GM18868 (cell line): ENCODE data around the gene LRRTM2.

Experiments
- ATAC-seq: cut with Tn5 transposase; IDR thresholded peaks from one replicate; pipeline ENCODE4 v1.9.1; 2021; ENCODE audit warnings: mild to moderate bottlenecking, moderate library complexity; ENCODE audit not compliant: unreplicated experiment

Gene LRRTM2

DNA sequence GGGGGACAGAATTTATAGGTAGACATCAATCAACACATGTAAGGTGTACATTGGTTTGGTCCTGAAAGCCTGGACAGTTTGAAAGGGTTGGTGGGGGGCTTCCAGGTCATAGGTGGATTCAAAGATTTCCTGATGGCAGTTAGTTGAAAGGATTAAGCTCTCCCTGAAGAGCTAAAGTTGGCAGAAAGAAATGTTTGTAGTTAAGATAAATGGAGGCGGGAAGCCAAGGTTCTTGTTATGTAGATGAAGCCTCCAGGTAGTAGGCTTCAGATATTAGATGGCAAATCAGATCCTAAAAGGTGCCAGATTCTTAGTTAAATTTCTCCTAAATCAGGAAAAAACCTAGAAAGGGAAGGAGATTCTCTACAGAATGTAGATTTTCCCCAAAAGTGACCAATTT lies 9.0 kb upstream of the LRRTM2 start:
- no peak for ATAC-seq

DNA sequence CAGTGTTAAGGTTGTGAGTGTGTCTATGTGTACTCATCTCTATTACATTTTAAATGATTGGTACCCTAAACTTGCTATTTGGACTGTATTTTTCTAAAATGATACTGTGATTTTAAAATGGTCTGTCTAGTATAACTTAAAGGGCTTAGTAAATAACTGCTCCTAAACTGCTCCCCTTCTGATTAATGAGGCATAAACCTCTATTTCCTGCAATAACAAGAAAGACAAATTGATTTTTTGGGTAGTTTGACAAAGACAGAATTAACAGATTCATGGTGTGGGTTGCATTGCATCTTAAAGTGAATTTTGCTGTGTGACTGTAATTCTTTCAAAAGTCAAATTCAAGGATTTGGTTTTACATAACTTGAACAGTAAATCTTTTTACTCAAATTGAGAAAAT lies 8.1 kb upstream of the LRRTM2 start:
- ATAC-seq, result no peak

DNA sequence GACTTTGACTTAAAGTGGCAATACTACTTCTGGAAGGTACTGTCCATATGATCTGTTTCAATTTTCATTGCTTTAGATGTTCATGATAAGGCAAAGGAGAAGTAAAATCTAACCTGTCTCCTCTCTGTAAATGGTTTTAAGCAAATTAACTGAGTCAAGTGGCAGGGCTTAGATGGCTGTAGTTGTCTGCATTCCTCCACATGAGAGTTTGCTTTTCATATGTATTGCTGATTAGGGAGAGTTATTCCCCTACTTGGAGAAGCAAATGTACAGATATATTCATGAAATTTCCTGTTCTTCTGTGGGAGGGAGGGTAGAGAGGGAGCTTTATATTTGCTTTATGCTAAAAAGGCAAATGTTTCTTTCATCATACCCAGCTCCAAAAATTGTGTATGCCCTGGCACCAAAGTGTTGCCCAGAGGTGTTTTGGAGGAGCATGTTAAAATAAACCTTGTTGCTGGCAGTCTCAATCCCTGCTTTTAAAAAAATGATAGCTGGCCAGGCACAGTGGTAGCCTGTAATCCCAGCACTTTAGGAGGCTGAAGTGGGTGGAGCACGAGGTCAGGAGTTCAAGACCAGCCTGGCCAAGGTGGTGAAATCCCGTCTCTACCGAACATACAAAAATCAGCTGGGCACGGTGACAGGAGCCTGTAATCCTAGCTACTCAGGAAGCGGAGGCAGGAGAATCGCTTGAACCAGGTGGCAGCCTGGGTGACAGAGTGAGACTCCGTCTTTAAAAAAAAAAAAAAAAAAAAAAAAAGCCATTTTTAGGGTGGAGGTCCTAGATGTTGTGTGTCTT lies 3.5 kb upstream of the LRRTM2 start:
- no peak for ATAC-seq

DNA sequence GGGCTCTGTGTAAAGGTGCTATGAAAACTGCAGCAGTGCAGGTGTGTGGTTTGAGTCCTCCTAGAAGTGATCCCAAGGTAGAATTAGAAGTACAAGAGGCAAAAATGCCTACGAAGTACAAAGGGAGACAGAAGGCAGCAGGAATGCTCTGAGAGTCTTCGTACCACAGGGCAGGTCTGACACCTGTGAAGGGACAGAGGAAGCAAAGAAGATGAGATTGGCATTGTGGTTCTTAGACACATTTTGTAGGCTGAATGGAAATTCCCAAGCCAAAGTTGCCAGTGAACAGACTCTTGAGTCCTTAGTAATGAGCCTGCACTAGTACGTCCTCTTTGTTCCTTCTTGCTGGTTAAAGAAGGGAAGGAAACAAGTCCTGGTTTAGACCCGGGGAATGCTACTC lies 1.7 kb upstream of the LRRTM2 start:
- ATAC-seq, result no peak

DNA sequence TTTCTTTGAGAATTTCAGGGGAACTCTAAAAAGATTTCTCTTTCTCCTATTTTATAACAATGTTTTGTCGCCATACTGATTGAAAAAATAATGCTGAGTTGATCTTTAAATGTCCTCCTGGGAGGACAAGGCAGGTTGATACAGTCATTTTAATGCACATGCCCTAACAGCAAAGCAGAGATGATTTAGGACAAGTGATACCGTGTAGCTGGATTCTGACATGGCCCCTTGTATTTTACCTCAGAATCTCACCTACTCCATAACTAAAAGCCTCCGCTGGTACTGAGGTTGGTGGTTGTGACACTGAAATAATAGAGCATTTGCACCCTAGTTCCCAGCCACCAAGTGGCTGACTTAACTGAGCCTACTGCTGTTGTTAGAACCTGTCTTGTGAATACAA lies 811 bp upstream of the LRRTM2 start:
- ATAC-seq, result no peak

DNA sequence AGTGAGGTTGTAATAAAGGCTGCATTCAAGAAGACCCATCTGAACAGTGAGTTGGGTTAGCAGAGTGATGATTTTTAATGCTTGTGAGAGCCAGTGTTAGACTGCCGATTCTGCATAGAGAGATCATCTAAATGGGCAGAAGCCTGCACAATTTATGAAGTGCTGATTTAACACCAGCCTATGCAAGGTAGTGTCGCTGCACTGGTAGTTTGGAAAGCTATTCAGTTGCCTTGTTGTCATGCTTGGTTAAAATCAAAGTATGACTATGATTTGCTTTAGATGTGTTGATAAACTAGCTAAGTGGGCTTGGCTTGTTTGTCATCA lies 379 bp upstream of the LRRTM2 start:
- no peak for ATAC-seq

DNA sequence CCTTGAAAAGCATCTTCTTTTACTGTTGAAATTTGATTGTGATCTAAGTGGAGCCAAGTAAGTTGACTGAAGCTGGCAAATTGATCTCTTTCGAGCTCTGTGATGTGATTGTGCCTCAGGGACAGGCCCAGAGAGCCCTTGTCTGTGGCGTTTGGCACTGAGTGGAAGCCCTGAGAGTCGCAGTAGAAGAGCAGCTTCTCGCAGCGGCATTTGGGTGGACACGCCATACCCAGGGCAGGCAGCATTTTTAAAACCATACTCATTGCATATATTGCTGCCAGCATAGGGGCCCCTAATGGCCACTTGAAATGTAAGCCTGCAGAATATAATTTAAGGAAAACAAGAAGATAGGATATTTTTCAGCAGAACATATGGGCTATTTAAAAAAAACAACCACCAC lies 894 bp downstream of the LRRTM2 start:
- no peak for ATAC-seq

DNA sequence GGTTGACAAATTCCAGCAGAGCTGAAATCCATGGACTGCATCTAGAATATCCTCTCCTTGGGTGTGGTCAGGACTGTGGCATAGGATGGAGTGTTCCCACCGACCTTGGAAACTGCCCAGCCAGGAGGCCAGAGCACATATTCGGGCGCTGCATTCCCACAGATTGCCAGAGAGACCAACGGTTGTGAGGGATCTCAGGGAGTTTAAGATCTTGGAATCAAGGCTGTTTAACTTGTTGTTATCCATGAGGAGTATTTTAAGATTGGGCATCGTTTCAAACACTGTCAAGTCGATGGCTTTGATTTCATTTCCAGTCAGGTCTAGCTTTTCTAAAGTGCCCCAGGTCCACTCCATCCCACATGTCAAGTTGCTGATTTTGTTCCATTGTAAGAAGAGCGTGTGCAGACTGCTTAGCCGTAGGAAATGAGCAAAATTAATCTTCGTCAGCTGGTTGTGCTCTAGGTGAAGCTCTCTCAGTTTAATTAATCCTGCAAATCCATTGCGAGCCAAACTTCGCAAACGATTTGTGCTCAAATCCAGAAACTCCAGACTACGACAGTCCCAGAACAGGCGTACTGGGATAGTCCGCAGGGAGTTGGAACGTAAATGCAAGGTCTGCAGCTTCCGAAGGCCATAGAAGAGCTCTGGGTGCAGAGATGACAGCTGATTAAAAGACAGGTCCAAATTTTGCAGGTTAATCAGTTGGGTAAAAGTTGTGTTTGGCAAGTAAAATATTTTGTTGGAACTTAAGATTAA lies 1.5 kb downstream of the LRRTM2 start:
- no peak for ATAC-seq

DNA sequence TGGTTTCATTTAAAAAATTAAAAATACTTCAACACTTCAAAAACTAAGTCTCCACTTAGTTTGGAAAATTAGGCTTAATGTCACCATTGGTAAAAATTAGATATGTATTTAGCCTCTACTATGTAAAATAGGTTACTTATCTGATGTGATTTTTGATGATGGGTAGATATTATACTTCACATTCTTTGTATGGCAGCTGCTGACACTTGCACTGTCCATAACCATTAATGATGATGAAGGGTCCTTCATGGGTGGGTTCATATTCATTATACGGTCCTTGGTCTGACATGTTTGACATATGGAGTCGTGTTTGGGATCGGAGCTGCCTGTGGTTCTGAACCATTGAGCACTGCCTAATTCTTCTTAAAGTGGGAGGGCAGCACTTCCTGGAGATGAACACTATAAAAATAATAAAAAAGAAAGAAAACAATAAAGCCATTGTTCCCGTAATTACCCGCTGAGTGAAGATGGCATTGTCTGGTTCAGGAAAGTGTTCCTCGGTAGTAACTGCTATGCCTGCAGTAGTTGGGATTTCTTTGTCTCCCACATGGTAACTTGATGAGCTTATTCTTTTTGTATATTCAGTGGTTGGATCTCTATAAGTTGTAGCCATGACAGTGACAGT lies 2.2 kb downstream of the LRRTM2 start:
- no peak for ATAC-seq

DNA sequence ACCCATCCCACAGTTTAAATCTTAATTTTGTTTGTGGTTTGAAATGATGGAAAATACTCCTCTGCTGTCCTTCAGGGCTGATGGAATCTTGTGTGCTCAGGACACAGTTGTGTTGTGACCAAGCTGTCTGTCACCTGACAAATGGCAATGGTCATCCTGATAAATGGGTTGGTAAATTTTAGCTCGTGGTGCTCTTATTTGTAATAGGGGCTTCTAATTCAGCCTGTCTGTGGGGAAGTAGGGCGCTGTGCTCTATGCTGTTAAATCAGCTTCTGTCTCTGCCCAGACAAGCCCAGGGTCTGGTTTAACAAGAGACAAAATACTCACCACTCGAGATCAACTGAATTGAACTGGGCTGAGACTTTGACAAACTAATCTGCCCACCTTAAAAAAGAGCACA lies 4.5 kb downstream of the LRRTM2 start:
- ATAC-seq, result no peak

DNA sequence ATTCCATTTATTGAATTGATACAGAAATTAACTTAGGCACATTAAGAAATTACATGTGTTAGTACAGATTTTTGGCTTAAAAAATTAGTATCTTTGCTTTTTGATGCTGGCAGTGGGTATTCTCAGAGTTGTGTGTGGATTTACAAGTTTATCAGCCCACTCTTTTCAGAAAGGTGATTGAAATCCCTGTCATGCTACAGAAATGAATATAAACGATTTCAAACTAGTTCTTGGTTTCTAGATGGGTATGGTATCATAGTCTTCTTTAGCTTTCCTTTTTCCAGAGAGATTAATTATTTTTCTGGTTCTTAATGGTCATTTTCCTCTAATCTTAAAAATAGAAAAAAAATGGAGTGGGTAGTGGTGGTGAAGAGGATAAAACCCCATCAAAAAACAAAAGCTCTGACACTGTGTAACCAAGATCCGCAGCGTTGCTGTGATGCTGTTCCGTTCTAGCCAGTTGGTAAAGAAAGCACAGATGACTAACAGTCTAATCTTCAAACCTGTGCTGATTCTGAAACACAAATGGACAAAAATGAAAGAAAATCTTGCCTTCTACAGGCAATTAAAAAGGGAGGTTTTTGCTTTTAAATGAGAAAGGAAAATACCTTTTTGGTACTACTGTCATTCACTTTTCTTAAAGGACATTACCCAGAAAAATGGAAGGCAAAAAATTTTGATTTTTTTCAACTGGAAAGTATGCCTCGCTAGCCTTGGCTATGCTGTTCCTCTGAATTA lies 5.2 kb downstream of the LRRTM2 start:
- no peak for ATAC-seq

DNA sequence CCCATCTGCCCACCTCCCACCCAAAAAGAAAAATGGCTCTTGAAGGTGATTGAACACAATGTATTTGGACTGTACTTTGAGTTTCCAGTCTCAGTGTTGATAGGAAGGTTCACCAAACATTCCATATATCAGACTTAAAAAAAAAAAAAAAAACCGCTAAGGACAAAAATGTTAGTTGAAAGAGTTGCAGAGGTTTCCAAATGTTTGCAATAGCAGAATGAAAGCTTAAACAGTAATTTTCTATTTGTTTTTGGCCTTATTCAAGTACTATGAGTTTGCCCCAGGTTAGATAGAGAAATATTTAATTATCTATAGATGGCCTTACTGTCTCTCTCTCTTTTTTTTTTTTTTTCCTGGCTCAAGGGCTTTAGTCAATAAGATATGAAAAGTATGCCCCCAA lies 6.1 kb downstream of the LRRTM2 start:
- no peak for ATAC-seq

DNA sequence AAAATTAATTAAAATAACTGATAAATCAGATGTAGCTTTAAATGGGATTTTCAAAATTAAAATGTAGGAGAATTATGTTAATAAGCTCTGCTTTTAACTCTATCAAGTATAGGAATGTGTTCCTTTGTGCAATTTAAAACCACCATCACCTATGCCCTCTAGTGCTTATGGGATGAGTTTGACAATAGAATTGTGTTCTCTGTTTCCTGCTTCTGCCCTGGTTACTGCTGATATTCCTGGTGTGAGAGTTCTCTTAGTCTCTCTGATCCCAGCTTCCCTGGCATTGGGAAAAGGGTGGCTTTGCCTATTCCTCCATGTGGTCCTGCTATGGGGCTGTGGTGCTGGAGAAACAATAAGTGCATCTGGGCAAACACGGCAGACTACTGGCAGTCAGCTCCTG lies 8.1 kb downstream of the LRRTM2 start:
- no peak for ATAC-seq

DNA sequence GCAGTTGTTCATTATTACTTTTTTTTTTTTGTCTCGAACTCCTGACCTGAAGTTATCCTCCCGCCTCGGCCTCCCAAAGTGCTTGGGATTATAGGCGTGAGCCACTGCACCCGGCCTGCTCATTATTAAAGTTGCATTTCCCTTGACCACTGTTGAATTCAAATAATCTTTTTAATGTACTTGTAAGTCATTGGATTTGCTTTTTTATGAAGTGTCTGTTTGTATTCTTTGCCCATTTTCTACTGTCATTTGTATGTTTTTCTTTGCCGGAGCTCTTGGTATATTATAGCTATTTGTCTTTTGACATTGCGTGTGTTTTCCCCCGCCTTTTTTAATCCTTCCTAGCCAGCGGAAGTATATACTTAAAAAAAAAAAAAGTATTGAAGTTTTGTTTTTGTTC lies 22.0 kb downstream of the LRRTM2 start:
- no peak for ATAC-seq

DNA sequence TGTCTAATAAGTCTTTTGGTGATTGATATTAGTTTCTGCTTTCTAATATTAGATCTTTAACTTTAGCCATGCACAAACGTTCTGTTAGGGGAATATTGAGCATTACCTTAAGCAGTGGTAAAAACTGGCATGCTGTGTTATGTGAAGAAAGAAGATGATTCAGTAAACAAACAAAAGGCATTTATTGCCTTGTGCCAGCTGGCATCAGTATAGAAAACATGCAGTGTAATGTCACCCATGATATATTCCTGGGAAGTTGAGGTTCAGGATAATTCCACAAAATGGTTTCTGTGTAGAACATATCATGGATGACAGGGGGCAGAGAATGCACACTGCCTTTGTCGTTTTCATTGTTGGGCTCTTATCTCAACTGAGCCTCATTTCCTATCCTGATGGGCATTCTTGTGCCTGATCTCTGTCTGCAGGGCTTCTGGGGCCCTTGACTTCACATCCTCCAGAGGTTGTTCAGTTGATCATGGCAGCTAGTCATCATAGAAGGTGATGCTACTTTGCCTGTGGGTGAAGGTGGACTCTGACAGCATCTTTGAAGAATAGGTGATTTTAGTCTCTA lies 24.2 kb downstream of the LRRTM2 start:
- ATAC-seq, result no peak

DNA sequence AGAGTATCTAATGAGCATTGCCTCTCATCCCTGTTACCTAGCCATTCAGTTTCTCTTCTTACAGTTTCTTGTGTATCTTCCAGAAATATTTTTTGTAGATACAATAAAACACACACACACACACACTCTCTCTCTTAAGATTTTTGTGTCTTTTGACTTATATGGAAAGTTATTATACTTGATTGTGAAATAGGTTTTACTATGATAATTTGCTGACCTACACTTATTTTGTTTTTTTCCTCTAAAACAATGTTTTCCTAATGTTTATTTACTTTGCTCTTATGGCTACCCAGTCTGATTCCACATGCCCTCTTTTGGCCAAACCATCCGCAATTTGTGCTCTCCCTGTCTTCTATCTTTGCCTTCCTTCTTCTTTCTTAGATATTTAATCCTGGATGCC lies 25.3 kb downstream of the LRRTM2 start:
- ATAC-seq, result no peak

DNA sequence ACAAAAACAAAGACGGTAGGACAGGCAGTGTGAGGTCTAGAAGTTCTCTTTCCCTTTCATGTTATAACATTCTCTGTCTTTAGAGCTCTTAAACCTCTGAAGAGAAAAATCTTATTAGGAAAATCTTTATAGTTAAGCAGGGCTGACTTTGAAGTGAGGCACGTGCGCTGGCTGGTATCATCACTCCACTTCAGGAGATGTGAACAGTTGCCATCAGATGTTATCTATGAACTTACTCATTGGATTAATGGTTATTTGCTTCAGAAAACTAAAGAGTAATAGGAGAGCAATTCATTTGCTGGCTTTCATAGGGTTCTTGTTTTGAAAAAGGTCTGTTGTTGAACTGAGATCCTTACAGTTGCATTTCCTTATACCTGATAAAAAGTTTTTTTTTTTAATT lies 25.7 kb downstream of the LRRTM2 start:
- no peak for ATAC-seq

DNA sequence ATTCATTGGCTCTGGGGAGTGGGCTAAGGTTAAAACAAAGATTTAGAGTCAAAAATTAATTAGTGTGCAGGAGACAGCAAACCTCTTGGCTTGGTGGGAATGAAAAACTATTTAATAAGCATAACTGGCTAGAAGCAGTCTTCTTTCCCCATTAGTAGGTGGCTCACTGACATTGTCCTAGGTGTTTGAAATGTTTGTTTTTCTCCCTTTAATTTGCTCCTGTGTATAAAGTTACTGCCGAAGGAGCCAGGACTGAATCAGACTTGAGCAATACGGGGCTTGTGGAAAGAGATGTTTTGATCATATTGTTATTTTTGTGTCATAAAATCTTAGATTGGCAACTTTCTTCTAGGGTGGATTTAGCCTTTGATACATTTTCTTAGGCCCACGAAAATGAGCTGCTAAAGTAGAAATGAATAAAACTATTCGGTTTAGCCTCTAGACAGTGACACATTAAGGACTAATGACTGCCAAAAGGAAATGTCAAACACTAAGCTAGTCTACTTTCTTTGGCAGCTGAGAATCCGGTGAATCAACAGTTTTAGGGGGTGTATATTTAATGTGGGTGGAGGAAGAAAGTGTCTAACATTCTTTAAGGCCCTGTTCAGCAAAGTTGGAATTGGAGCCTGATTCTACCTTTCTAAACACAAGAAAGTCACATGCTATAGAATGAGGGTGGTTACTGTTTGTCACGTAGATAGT lies 30.2 kb downstream of the LRRTM2 start:
- no peak for ATAC-seq

DNA sequence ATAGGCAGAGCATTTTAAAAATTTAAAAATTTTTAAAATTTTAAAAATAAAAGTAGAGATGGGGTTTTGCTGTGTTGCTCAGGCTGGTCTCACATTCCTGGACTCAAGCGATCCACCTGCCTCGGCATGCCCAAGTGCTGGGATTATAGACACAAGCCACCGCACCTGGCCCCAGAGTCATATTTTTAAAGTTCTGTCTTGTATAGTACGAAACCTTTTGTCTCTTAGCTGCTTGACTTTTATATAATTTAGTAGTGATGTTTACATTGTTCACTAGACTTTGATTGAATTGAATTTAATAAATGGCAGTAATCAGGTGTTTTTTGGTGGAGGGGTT lies 31.0 kb downstream of the LRRTM2 start:
- no peak for ATAC-seq

DNA sequence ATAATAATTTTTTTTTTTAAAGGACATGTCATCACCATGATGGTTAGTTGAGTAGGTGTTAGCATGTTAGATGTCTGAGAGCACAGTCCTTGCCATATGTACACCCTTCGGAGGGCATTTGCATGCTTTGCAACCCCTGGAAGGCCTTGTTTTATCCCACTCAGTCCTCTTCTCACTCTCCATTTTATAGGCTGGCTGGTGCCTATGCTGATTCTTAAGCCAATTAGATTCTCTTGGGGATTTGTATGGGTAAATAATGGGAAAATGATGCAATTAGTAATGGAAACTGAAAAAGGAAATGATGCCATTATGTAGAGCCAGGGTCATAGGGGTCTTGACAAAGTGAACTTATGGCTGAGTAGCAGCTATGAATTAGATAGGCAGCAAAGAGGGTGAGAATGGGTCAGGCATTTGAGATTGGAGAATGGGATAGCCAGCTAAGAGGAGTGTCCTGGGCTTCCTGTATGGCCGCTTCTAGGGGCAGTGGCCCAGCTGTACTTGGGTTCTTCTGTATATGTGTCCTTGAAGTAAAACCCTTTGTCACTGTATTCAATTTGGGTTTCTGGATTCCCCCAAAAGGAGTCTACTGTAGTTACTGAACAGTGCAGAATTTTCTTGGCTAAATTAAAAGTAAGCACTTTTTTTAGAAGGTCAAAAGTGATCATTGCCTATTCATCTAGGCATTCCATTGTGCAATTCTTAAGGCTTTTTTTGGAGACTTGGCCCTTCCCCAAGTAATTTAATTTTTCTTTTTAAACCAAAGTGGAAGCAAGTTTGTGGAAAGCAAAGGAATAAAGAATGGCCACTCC lies 31.6 kb downstream of the LRRTM2 start:
- ATAC-seq, result no peak
